ENCODE data around the gene XCR1.

DNA sequence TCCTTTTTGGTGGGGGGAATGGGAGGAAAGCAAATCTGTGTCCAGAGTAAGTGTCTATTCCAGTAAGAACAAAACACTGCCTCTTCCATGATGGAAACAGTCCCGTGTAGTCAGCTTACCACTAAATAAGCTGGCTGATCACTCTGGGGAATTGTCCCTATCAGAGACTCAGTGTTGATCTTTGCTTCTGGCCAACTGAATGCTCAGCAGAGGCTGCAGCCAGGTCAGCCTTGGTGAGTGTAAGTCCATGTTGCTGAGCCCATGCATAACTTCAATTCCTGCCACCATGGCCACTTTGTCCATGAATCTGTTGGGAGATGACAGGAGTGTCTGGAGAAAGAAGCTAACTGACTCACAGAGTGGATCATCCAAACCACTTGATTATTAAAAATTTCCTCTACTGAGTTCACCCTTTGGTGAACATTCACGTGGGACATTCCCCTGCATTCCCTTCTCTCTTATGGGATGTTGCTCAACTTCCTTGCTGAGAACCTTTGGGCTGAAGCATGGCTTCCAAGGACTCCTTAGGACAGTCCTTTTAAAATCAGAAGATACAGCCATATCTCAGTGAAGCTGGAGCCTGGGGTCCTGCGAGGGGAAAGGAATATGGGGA lies 33.9 kb upstream of the XCR1 start:
- TF ChIP-seq, protein P1, sequence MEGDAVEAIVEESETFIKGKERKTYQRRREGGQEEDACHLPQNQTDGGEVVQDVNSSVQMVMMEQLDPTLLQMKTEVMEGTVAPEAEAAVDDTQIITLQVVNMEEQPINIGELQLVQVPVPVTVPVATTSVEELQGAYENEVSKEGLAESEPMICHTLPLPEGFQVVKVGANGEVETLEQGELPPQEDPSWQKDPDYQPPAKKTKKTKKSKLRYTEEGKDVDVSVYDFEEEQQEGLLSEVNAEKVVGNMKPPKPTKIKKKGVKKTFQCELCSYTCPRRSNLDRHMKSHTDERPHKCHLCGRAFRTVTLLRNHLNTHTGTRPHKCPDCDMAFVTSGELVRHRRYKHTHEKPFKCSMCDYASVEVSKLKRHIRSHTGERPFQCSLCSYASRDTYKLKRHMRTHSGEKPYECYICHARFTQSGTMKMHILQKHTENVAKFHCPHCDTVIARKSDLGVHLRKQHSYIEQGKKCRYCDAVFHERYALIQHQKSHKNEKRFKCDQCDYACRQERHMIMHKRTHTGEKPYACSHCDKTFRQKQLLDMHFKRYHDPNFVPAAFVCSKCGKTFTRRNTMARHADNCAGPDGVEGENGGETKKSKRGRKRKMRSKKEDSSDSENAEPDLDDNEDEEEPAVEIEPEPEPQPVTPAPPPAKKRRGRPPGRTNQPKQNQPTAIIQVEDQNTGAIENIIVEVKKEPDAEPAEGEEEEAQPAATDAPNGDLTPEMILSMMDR (IDR thresholded peaks at IDR 0.05) = no peak
- TF ChIP-seq POLR2A (IDR thresholded peaks at IDR 0.05) = no peak
